ENCODE measurements around the gene CCT6B.

- no peak for TF ChIP-seq CTCF (IDR thresholded peaks at IDR 0.05)
- no peak for TF ChIP-seq EP300 (IDR thresholded peaks at IDR 0.05)
- TF ChIP-seq POLR2AphosphoS5 (IDR thresholded peaks at IDR 0.05), result no peak
Measured at GRCh38 chr17:34892461-34893249, 68.6 kb downstream of the CCT6B start.

Measured in esophagus muscularis mucosa (tissue), 4 donors.